GM21576 (cell line): ENCODE results near the gene PRM2.
"Not testable (repeated sequence)": the region's sequence is repeated elsewhere in the genome, so short reads cannot be mapped to it uniquely, and the experiment has no call there.

Source experiments
- ATAC-seq: cut with Tn5 transposase; IDR thresholded peaks from one replicate; pipeline ENCODE4 v1.9.1; 2021; ENCODE audit warnings: mild to moderate bottlenecking, moderate library complexity; ENCODE audit not compliant: unreplicated experiment

PRM2 gene

DNA sequence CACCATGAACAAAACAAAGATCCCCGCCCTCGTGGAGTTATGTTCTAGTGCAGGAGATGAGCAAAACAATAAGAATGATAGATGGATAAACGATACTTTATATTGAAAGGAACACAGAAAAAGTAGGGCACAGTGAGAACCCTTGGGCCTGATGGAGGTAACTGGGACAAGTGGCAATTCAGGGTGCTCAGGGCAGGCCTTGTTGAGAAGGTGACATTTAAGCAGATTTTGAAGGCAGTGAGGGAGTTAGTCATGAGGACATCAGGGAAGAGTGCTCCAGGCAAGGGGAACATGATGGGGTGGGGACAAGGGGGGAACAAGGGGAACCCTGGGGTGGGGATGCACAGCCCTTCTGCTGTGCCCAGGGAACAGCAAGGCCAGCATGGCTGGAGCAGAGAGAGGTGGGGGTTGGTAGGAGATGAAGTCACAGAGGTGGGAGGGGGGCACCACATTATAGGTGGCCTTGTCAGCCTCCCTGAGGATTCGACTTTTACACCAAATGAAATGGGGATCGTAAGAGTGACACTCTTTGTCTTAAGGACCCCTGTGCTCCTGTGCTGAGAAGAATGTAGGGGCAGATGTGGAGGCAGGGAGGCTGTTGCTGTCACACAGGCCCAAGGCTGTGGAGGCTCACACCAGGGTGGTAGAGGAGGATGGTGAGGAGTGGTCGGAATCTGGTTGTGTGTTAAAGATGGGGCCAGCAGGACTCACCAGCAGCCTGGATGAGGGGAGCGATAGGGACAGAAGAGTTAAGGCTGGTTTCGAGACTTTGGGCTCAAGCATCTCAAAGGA is 14.0 kb upstream of the PRM2 start:
- ATAC-seq: no peak

GRCh38 chr16:11289696-11290095 is 13.4 kb upstream of the PRM2 start:
- ATAC-seq: not testable (repeated sequence)

DNA sequence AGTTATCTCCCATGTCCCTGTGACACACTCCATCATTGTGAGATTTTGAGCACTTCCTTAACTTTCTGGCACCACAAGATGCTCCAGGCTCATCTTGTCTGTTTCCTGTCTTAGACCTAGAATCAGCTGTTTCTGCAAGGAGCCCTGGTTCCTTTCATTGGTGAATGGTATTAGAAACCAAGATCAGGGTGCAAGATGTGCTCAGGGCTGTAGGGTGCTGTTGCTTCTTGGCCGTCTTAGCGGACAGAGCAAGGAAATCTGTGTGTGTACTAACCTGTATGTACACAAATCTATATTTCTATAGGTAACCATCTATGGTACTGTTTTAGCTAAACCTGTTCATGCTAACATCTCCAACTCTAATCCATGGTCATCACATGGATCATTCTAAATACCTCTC is 12.9 kb upstream of the PRM2 start:
- ATAC-seq: no peak

DNA sequence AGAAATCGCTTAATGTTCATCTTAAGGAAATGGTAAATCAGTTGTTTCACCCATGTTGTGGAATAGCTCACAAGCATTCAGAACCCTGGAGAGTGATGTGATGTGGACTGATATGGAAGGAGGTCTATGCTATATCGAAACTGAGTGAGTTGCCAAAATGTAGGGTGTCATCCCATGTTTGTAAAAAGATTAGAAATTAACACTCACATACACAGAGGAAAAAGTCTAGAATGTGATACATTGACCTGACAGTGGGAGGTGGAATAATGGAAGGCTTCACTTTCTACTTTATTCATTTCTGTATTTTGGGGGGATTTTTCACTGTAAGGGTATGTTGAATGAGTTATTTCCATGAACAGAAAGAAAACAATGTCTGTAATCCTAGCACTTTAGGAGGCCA is 9.6 kb upstream of the PRM2 start:
- ATAC-seq: no peak

GRCh38 chr16:11283820-11284248 is 7.6 kb upstream of the PRM2 start:
- no peak for ATAC-seq

DNA sequence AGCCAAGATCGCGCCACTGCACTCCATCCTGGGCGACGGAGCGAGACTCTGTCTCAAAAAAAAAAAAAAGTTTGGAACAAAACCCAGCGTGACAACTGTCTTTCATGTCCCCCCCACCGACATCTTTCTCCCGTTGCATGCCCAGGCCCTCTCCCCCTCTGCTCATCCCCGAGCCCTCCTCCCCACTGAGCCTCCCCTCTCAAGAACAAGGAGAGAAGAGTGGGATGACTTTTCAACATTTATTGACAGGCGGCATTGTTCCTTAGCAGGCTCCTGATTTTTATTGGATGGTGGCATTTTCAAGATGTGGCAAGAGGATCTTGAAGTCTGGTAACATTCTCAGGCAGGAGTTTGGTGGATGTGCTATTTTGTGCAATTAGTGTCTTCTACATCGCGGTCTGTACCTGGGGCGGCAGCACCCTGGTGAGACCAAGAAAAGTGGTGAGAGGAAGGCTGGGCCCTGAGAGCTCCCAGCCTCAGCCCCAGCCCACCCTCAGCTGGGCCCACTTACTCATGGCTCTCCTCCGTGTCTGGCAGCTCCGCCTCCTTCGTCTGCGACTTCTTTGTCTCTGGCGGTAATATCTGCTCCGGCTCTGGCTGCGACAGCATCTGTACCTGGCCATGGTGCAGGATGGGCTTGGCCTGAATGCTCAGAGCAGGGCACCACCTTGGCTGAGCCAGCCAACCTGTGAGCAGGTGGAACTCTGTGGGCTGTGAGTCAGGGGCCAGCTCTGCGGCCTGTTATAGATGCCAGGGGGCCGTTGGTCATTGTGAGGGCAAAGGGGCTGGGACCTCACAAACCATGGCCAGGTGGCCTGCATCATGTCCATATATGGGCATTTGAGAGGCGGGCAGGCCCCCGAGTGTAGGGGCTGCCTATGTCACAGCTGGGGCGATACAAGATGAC is 4.6 kb upstream of the PRM2 start, which contains the start of gene PRM1:
TSS of gene PRM1 (minus strand) at position 715 of the 907 bp plus-strand sequence. CDS start at position 623, 92 bp downstream.
- ATAC-seq: no peak

GRCh38 chr16:11278681-11279628 is 2.7 kb upstream of the PRM2 start:
- ATAC-seq: no peak

DNA sequence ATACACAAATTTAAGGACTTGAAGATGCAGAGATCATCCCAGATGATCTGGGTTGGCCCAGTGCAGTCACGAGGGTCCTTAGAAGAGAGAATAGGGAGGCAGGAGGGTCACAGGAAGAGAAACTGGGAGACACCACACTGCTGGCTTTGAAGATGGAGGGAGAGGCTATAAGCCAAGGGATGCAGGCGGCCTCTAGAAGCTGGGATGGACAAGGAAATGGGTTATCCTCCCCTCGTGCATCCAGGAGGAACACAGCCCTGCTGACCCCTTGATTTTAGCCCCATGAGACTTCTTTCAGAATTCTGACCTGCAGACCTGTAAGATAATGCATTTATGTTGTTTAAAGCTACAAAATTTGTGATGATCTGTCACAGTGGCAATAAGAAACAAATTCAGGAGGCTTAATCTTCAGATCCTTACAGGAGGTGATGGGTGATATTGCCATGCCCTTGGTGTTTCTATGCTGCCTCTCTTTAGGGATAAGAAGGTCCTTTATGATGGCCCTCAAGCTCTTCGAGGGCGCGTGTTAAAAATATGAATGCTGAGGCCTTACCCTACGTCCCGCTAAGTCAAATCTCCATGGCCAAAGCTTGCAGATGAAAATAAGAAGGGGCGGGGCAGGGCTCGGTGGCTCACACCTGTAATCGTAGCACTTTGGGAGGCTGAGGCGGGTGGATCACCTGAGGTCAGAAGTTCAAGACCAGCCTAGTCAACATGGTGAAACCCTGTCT is 1.5 kb upstream of the PRM2 start:
- ATAC-seq: no peak

- ATAC-seq: no peak
These were observed 765 bp upstream of the PRM2 start for GRCh38 chr16:11276896-11277593.

GRCh38 chr16:11274964-11275363 is 1.3 kb downstream of the PRM2 start:
- ATAC-seq: no peak

- no peak for ATAC-seq
These were observed 2.5 kb downstream of the PRM2 start for GRCh38 chr16:11273721-11274324.

GRCh38 chr16:11272921-11273720 is 3.2 kb downstream of the PRM2 start, which contains the start of gene PRM3:
Gene PRM3 (minus strand): TSS chr16:11273629. CDS start chr16:11273595, 34 bp downstream.
- ATAC-seq: no peak

DNA sequence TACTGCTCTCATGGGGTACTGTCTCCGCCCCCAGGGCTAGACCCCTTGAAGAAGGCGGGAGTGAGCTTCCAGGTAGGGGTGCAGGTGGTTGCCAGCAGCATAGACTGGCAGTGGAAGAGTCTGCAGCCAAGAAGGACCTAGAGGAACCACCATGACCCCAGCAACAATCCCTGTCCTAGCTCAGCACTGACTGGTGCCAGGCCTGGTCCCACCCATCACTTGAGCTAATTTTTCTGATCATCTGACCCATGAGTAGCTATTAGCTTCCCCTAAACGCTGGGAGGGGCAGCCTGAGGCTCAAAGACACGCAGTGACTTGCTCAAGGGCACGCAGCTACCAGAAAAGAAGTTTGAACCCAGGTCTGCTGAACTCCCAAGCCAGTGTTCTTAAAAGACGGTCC is 3.8 kb downstream of the PRM2 start:
- no peak for ATAC-seq

GRCh38 chr16:11271610-11272009 is 4.7 kb downstream of the PRM2 start:
- ATAC-seq: no peak

DNA sequence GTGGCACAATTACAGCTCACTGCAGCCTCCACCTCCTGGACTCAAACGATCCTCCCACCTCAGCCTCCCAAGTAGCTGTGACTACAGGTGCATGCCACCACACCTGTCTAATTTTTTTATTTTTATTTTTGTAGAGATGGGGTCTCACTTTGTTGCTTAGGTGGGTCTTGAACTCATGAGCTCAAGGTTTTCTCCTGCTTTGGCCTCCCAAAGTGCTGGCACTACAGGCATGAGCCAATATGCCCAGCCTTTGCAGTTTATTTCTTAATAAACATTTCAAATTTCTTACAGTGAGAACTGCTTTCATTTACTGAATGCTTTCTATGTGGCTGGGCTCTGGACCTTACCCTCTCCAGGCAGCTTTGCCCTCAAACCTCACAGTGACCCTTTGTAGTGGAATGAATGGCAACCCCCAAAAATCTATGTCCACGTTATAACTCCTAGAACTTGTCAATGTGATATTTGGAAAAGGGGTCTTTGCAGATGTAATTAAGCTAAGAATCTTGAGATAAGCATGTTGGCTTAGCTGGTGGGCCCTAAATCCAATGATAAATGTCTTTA is 5.6 kb downstream of the PRM2 start:
- ATAC-seq: no peak

GRCh38 chr16:11268921-11269375 is 7.3 kb downstream of the PRM2 start, which contains the start of gene TNP2:
Gene TNP2 (minus strand): TSS chr16:11269325. CDS start chr16:11269262, 63 bp downstream.
- no peak for ATAC-seq

DNA sequence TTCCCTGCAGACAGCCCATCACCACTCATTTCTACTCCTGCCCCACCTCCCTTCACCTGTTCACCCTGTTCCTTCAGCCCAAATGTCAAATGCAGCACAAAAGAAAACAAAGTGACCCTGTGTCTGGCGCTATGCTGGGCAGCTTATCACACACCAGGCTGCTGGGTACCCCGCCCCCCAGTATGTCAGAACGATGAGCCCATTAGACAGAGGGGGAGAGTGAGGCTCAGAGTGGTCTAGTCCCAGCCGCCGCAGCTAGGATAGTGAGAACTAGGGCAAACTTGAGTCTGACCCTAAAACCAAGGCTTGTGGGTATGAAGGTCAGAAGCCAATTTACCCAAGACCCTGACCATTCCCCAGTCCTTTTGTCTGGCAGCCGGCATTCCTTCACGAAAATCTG is 11.2 kb downstream of the PRM2 start:
- ATAC-seq: no peak
